ENCODE data around the gene CTXN3.

GRCh38 chr5:127702926-127703561 lies 54.2 kb downstream of the CTXN3 start, which contains the start of gene CCDC192:
- TF ChIP-seq, protein P1, sequence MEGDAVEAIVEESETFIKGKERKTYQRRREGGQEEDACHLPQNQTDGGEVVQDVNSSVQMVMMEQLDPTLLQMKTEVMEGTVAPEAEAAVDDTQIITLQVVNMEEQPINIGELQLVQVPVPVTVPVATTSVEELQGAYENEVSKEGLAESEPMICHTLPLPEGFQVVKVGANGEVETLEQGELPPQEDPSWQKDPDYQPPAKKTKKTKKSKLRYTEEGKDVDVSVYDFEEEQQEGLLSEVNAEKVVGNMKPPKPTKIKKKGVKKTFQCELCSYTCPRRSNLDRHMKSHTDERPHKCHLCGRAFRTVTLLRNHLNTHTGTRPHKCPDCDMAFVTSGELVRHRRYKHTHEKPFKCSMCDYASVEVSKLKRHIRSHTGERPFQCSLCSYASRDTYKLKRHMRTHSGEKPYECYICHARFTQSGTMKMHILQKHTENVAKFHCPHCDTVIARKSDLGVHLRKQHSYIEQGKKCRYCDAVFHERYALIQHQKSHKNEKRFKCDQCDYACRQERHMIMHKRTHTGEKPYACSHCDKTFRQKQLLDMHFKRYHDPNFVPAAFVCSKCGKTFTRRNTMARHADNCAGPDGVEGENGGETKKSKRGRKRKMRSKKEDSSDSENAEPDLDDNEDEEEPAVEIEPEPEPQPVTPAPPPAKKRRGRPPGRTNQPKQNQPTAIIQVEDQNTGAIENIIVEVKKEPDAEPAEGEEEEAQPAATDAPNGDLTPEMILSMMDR (IDR thresholded peaks at IDR 0.05): no peak
- no peak for TF ChIP-seq POLR2A (IDR thresholded peaks at IDR 0.05)
